ENCODE measurements around the gene ZSCAN5A.
"Not testable (repeated sequence)": the region's sequence is repeated elsewhere in the genome, so short reads cannot be mapped to it uniquely, and the experiment has no call there.

ZSCAN5A gene

GRCh38 chr19:56261145-56261544 is 53.5 kb downstream of the ZSCAN5A start:
- Histone ChIP-seq H3K4me3 (ENCODE audit: low read depth in 1 of 5, low read length in 5 of 5) (no peak overlapping the region), H3K9ac (ENCODE audit: low read length in 5 of 5) (no peak overlapping the region), H3K9me3 (ENCODE audit: control insufficient read depth in 5 of 5, low read length in 5 of 5) (no peaks in the 10 kb centered on the region), H3K36me3 (ENCODE audit: control insufficient read depth in 5 of 5, insufficient read depth in 5 of 5, low read length in 5 of 5) (peaks cover 0 to 5% (median 0%) of the 10 kb centered on the region in 5 donors), H3K27ac (ENCODE audit: low read depth, low read length) (no peak overlapping the region), H3K4me1 (ENCODE audit: control insufficient read depth in 5 of 5, insufficient read depth in 5 of 5, low read length in 5 of 5) (no peaks in the 10 kb centered on the region), H3K27me3 (ENCODE audit: control insufficient read depth in 5 of 5, insufficient read depth in 4 of 5, low read length in 5 of 5) (peaks cover 0 to 7% (median 3%) of the 10 kb centered on the region in 5 donors)

- Histone ChIP-seq H3K9me3 (ENCODE audit: control insufficient read depth in 5 of 5, low read length in 5 of 5) (no peaks in the 10 kb centered on the region), H3K9ac (ENCODE audit: low read length in 5 of 5) (no peak overlapping the region), H3K4me3 (ENCODE audit: low read depth in 1 of 5, low read length in 5 of 5) (no peak overlapping the region), H3K36me3 (ENCODE audit: control insufficient read depth in 5 of 5, insufficient read depth in 5 of 5, low read length in 5 of 5) (peaks cover 0 to 5% (median 0%) of the 10 kb centered on the region in 5 donors), H3K27ac (ENCODE audit: low read depth, low read length) (no peak overlapping the region), H3K4me1 (ENCODE audit: control insufficient read depth in 5 of 5, insufficient read depth in 5 of 5, low read length in 5 of 5) (no peaks in the 10 kb centered on the region), H3K27me3 (ENCODE audit: control insufficient read depth in 5 of 5, insufficient read depth in 4 of 5, low read length in 5 of 5) (peaks cover 0 to 7% (median 3%) of the 10 kb centered on the region in 5 donors)
Measured at GRCh38 chr19:56258272-56258671, 56.4 kb downstream of the ZSCAN5A start.

DNA sequence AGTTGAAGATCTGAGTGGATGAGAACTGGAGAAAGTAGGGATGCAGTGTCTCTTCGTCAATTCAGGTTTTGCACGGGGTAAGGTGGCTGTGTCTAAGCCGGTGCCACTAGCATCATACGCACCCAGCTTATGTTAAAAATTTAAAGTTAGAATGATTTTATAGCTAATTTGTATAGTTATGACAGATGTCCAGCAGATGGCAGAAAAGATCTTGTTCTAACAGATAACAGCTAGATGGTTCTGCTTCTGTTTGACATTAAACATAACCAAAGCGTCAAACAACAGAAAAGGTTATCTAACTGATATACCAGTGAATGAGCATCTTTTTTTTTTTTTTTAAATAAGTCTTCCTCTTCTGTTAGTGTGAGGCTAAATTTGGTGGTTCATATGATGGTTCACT is 60.9 kb downstream of the ZSCAN5A start:
- Histone ChIP-seq H3K4me3 (ENCODE audit: low read depth in 1 of 5, low read length in 5 of 5) (no peak overlapping the region), H3K9me3 (ENCODE audit: control insufficient read depth in 5 of 5, low read length in 5 of 5) (peaks cover 0 to 3% (median 0%) of the 10 kb centered on the region in 5 donors), H3K9ac (ENCODE audit: low read length in 5 of 5) (no peak overlapping the region), H3K27ac (ENCODE audit: low read depth, low read length) (no peak overlapping the region), H3K4me1 (ENCODE audit: control insufficient read depth in 5 of 5, insufficient read depth in 5 of 5, low read length in 5 of 5) (peaks cover 0 to 7% (median 0%) of the 10 kb centered on the region in 5 donors), H3K27me3 (ENCODE audit: control insufficient read depth in 5 of 5, insufficient read depth in 4 of 5, low read length in 5 of 5) (peaks cover 0 to 7% (median 3%) of the 10 kb centered on the region in 5 donors), H3K36me3 (ENCODE audit: control insufficient read depth in 5 of 5, insufficient read depth in 5 of 5, low read length in 5 of 5) (peaks cover 0 to 5% (median 0%) of the 10 kb centered on the region in 5 donors)

DNA sequence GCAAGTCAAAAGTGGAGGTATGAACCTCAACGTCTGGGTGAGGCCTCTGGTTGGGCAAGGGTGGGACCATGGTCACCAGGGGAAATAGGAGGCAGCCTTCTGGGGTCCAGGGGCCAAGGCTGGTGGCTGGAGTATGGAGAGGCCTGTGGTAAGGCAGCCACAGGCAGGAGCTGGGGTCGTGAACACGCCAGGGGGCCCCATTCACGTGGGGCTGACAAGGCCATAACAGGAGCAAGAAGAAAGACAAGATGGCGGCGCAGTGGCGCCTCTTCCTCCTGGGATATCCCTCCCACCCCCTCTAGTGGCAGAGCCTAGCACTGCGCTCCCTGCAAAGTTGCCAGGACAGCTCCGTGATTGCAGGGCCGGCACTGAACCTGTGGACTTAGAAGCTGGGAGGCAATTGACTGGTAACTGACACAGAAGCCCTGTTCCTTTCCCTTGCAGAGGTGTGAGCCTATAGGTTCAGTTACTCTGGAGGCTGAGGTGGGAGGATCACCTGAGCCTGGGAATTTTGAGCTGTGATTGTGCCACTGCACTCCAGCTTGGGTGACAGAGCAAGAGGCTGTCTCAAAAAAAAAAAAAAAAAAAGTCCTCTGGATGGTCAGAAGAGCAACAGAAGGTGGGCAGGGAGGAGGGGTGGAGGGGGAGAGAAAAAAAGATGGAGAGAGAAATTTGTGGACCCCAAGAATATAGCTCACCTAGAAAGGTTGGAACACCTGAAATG is 61.8 kb downstream of the ZSCAN5A start:
- peaks cover 0 to 7% (median 0%) of the 10 kb centered on the region in 5 donors for H3K4me1 ChIP-seq (ENCODE audit: control insufficient read depth in 5 of 5, insufficient read depth in 5 of 5, low read length in 5 of 5)
- no peaks in the 10 kb centered on the region for H3K36me3 ChIP-seq (ENCODE audit: control insufficient read depth in 5 of 5, insufficient read depth in 5 of 5, low read length in 5 of 5)
- H3K4me3 ChIP-seq (ENCODE audit: low read depth in 1 of 5, low read length in 5 of 5): peak overlapping the region in 2 of 5 donors; percentile 49 to 50
- no peak overlapping the region for H3K27ac ChIP-seq (ENCODE audit: low read depth, low read length)
- peaks cover 0 to 3% (median 0%) of the 10 kb centered on the region in 5 donors for H3K9me3 ChIP-seq (ENCODE audit: control insufficient read depth in 5 of 5, low read length in 5 of 5)
- H3K9ac ChIP-seq (ENCODE audit: low read length in 5 of 5): peak overlapping the region in 1 of 5 donors; percentile 52
- H3K27me3 ChIP-seq (ENCODE audit: control insufficient read depth in 5 of 5, insufficient read depth in 4 of 5, low read length in 5 of 5): peaks cover 0 to 7% (median 3%) of the 10 kb centered on the region in 5 donors

GRCh38 chr19:56248736-56249338 is 65.8 kb downstream of the ZSCAN5A start:
- H3K4me1 ChIP-seq (ENCODE audit: control insufficient read depth in 5 of 5, insufficient read depth in 5 of 5, low read length in 5 of 5); H3K27me3 ChIP-seq (ENCODE audit: control insufficient read depth in 5 of 5, insufficient read depth in 4 of 5, low read length in 5 of 5); H3K9ac ChIP-seq (ENCODE audit: low read length in 5 of 5); H3K9me3 ChIP-seq (ENCODE audit: control insufficient read depth in 5 of 5, low read length in 5 of 5); H3K27ac ChIP-seq (ENCODE audit: low read depth, low read length); H3K4me3 ChIP-seq (ENCODE audit: low read depth in 1 of 5, low read length in 5 of 5); H3K36me3 ChIP-seq (ENCODE audit: control insufficient read depth in 5 of 5, insufficient read depth in 5 of 5, low read length in 5 of 5): not testable (repeated sequence)

DNA sequence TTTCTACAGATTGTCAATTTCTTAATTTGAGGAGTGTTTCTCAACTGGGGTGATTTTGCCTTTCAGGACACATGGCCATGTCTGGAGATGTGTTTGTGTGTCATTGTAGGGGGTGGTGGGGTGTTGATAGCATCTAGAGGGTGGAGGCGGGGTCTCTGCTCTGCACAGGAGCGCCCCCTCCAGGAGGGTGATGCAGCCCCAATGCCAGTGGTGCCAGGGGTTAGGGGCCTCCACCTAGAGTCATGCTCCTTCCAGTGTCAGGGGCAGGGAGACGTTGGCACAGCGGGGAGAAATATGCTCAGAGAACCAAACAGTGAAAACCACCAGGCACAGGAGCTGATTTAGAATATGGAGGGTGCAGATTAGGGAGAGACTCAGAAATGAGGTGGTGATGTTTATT is 68.9 kb downstream of the ZSCAN5A start:
- H3K9me3 ChIP-seq (ENCODE audit: control insufficient read depth in 5 of 5, low read length in 5 of 5); H3K4me1 ChIP-seq (ENCODE audit: control insufficient read depth in 5 of 5, insufficient read depth in 5 of 5, low read length in 5 of 5); H3K4me3 ChIP-seq (ENCODE audit: low read depth in 1 of 5, low read length in 5 of 5); H3K9ac ChIP-seq (ENCODE audit: low read length in 5 of 5); H3K36me3 ChIP-seq (ENCODE audit: control insufficient read depth in 5 of 5, insufficient read depth in 5 of 5, low read length in 5 of 5); H3K27ac ChIP-seq (ENCODE audit: low read depth, low read length); H3K27me3 ChIP-seq (ENCODE audit: control insufficient read depth in 5 of 5, insufficient read depth in 4 of 5, low read length in 5 of 5): not testable (repeated sequence)

GRCh38 chr19:56245121-56245740 is 69.4 kb downstream of the ZSCAN5A start:
- H3K27me3 ChIP-seq (ENCODE audit: control insufficient read depth in 5 of 5, insufficient read depth in 4 of 5, low read length in 5 of 5): no peaks in the 10 kb centered on the region
- no peaks in the 10 kb centered on the region for H3K36me3 ChIP-seq (ENCODE audit: control insufficient read depth in 5 of 5, insufficient read depth in 5 of 5, low read length in 5 of 5)
- H3K27ac ChIP-seq (ENCODE audit: low read depth, low read length): no peak overlapping the region
- no peaks in the 10 kb centered on the region for H3K4me1 ChIP-seq (ENCODE audit: control insufficient read depth in 5 of 5, insufficient read depth in 5 of 5, low read length in 5 of 5)
- no peak overlapping the region for H3K9ac ChIP-seq (ENCODE audit: low read length in 5 of 5)
- H3K9me3 ChIP-seq (ENCODE audit: control insufficient read depth in 5 of 5, low read length in 5 of 5): no peaks in the 10 kb centered on the region
- no peak overlapping the region for H3K4me3 ChIP-seq (ENCODE audit: low read depth in 1 of 5, low read length in 5 of 5)

DNA sequence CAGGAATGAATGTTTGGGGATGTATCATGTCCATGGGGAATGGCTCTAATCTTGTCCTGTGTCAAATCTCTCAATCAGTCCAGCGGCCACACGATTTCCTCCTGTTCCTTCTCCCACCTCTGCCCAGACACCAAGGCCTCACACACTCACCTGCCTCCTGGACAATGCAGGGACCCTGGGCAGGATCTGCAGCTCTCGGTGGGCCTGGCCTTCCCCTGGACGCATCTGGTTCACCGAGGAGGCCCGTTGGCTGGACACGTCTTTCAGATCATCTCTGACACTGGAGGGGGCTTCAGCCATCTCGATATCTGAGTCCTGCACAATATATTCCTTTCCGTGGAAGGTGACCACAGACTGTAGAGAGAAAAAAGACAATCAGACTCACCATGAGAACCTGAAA is 91.2 kb downstream of the ZSCAN5A start:
- peaks cover 0 to 18% (median 4%) of the 10 kb centered on the region in 5 donors for H3K36me3 ChIP-seq (ENCODE audit: control insufficient read depth in 5 of 5, insufficient read depth in 5 of 5, low read length in 5 of 5)
- no peak overlapping the region for H3K9ac ChIP-seq (ENCODE audit: low read length in 5 of 5)
- no peaks in the 10 kb centered on the region for H3K9me3 ChIP-seq (ENCODE audit: control insufficient read depth in 5 of 5, low read length in 5 of 5)
- no peak overlapping the region for H3K4me3 ChIP-seq (ENCODE audit: low read depth in 1 of 5, low read length in 5 of 5)
- H3K27ac ChIP-seq (ENCODE audit: low read depth, low read length): no peak overlapping the region
- no peaks in the 10 kb centered on the region for H3K4me1 ChIP-seq (ENCODE audit: control insufficient read depth in 5 of 5, insufficient read depth in 5 of 5, low read length in 5 of 5)
- no peaks in the 10 kb centered on the region for H3K27me3 ChIP-seq (ENCODE audit: control insufficient read depth in 5 of 5, insufficient read depth in 4 of 5, low read length in 5 of 5)

DNA sequence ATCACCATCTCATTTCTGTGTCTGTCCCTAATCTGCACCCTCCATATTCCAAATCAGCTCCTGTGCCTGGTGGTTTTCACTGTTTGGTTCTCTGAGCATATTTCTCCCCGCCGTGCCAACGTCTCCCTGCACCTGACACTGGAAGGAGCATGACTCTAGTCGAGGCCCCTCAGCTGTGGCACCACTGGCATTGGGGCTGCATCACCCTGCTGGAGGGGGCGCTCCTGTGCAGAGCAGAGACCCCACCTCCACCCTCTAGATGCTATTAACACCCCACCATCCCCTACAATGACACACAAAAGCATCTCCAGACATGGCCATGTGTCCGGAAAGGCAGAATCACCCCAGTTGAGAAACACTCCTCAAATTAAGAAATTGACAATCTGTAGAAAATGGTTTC is 91.7 kb downstream of the ZSCAN5A start:
- H3K4me1 ChIP-seq (ENCODE audit: control insufficient read depth in 5 of 5, insufficient read depth in 5 of 5, low read length in 5 of 5): no peaks in the 10 kb centered on the region
- H3K9ac ChIP-seq (ENCODE audit: low read length in 5 of 5): no peak overlapping the region
- no peak overlapping the region for H3K27ac ChIP-seq (ENCODE audit: low read depth, low read length)
- H3K36me3 ChIP-seq (ENCODE audit: control insufficient read depth in 5 of 5, insufficient read depth in 5 of 5, low read length in 5 of 5): peaks cover 0 to 18% (median 4%) of the 10 kb centered on the region in 5 donors
- H3K9me3 ChIP-seq (ENCODE audit: control insufficient read depth in 5 of 5, low read length in 5 of 5): no peaks in the 10 kb centered on the region
- H3K4me3 ChIP-seq (ENCODE audit: low read depth in 1 of 5, low read length in 5 of 5): no peak overlapping the region
- H3K27me3 ChIP-seq (ENCODE audit: control insufficient read depth in 5 of 5, insufficient read depth in 4 of 5, low read length in 5 of 5): peaks cover 0 to 2% (median 0%) of the 10 kb centered on the region in 5 donors

GRCh38 chr19:56221851-56222250 is 92.8 kb downstream of the ZSCAN5A start:
- Histone ChIP-seq H3K4me1 (ENCODE audit: control insufficient read depth in 5 of 5, insufficient read depth in 5 of 5, low read length in 5 of 5) (peaks cover 0 to 10% (median 10%) of the 10 kb centered on the region in 5 donors), H3K27me3 (ENCODE audit: control insufficient read depth in 5 of 5, insufficient read depth in 4 of 5, low read length in 5 of 5) (peaks cover 4 to 12% (median 7%) of the 10 kb centered on the region in 5 donors), H3K36me3 (ENCODE audit: control insufficient read depth in 5 of 5, insufficient read depth in 5 of 5, low read length in 5 of 5) (peaks cover 0 to 18% (median 4%) of the 10 kb centered on the region in 5 donors), H3K27ac (ENCODE audit: low read depth, low read length) (no peak overlapping the region), H3K9ac (ENCODE audit: low read length in 5 of 5) (no peak overlapping the region), H3K4me3 (ENCODE audit: low read depth in 1 of 5, low read length in 5 of 5) (no peak overlapping the region), H3K9me3 (ENCODE audit: control insufficient read depth in 5 of 5, low read length in 5 of 5) (no peaks in the 10 kb centered on the region)
